Stomach (tissue), 4 donors: ENCODE results near the gene ACOT7.

ENCODE experiments used
- POLR2A ChIP-seq, 4 donors: fragments of 450-650 bp; IDR thresholded peaks; one replicate each; pipeline ENCODE4 v1.6.1; 2016; ENCODE audit warnings: antibody characterized with exemption in 4 of 4, control low read depth in 2 of 4, mild to moderate bottlenecking in 1 of 4, moderate library complexity in 1 of 4
- POLR2AphosphoS5 ChIP-seq, 3 donors: sonication (generic); formaldehyde crosslinking; IDR thresholded peaks; one replicate each; pipeline ENCODE4 v1.6.1; 2016; ENCODE audit warnings: antibody characterized with exemption in 3 of 3
- TF ChIP-seq, protein P1 (sequence below), 7 experiments: fragments of 450-650 bp in 4 of 7; fragments of 200-600 bp in 3 of 7; sonication (generic) in 3 of 7; IDR thresholded peaks; one replicate each; pipeline ENCODE4 v1.5.1; 2016 to 2019; ENCODE audit warnings: antibody characterized with exemption in 7 of 7, control low read depth in 2 of 7, mild to moderate bottlenecking in 1 of 7

- TF ChIP-seq, protein P1, sequence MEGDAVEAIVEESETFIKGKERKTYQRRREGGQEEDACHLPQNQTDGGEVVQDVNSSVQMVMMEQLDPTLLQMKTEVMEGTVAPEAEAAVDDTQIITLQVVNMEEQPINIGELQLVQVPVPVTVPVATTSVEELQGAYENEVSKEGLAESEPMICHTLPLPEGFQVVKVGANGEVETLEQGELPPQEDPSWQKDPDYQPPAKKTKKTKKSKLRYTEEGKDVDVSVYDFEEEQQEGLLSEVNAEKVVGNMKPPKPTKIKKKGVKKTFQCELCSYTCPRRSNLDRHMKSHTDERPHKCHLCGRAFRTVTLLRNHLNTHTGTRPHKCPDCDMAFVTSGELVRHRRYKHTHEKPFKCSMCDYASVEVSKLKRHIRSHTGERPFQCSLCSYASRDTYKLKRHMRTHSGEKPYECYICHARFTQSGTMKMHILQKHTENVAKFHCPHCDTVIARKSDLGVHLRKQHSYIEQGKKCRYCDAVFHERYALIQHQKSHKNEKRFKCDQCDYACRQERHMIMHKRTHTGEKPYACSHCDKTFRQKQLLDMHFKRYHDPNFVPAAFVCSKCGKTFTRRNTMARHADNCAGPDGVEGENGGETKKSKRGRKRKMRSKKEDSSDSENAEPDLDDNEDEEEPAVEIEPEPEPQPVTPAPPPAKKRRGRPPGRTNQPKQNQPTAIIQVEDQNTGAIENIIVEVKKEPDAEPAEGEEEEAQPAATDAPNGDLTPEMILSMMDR (IDR thresholded peaks at IDR 0.05): no peak
- TF ChIP-seq POLR2A (IDR thresholded peaks at IDR 0.05) (no peak), POLR2AphosphoS5 (IDR thresholded peaks at IDR 0.05) (no peak)
Measured at GRCh38 chr1:6241887-6242740, 151.5 kb downstream of the ACOT7 start.
